Aorta (tissue), 5 donors: ENCODE measurements around the gene BMPR1A. TPM values are rescaled to one million over a fixed set of nuclear protein-coding genes. Genes with fewer than 3 reads are reported as not detected.
"Not testable (repeated sequence)": the region's sequence is repeated elsewhere in the genome, so short reads cannot be mapped to it uniquely, and the experiment has no call there.

Experiments used
- ATAC-seq: fragments of 200-7000 bp; cut with Tn5 transposase; one replicate; pipeline ENCODE4 v1.9.1; 2022; ENCODE audit warnings: moderate library complexity; ENCODE audit not compliant: low FRiP score
- DNase-seq, 2 donors: peaks; one replicate each; pipeline ENCODE4 v3.0.0-alpha.2; 2020
- H3K27ac ChIP-seq, 2 donors: one replicate each; pipeline ENCODE4 v1.5.1; 2013; ENCODE audit warnings: low read length in 2 of 2, mild to moderate bottlenecking in 2 of 2, moderate library complexity in 2 of 2, control low read depth in 1 of 2, inconsistent platforms in 1 of 2, low read depth in 1 of 2
- H3K27me3 ChIP-seq, 2 donors: one replicate each; pipeline ENCODE4 v1.6.1; 2013; ENCODE audit warnings: control low read depth in 1 of 2, low read length in 1 of 2, mild to moderate bottlenecking in 1 of 2, moderate library complexity in 1 of 2; ENCODE audit not compliant: insufficient read depth in 2 of 2, control insufficient read depth in 1 of 2
- H3K36me3 ChIP-seq, 2 donors: one replicate each; pipeline ENCODE4 v1.6.1; 2013; ENCODE audit warnings: control low read depth in 1 of 2, low read length in 1 of 2, mild to moderate bottlenecking in 1 of 2; ENCODE audit not compliant: insufficient read depth in 2 of 2, control insufficient read depth in 1 of 2
- H3K4me1 ChIP-seq, 2 donors: one replicate each; pipeline ENCODE4 v1.6.1; 2013; ENCODE audit warnings: low read length in 2 of 2, control low read depth in 1 of 2, mild to moderate bottlenecking in 1 of 2, moderate library complexity in 1 of 2; ENCODE audit not compliant: insufficient read depth in 2 of 2, control insufficient read depth in 1 of 2
- H3K4me3 ChIP-seq, 2 donors: one replicate each; pipeline ENCODE4 v1.5.1; 2013; ENCODE audit warnings: low read length in 2 of 2, control low read depth in 1 of 2, mild to moderate bottlenecking in 1 of 2
- H3K9me3 ChIP-seq: one replicate; pipeline ENCODE4 v1.6.1; 2013; ENCODE audit warnings: mild to moderate bottlenecking, low read length; ENCODE audit not compliant: control insufficient read depth
- WGBS, 2 donors: extraction: QIAGEN DNeasy Blood & Tissue Kit; methylation state at CpG; one replicate each; pipeline ENCODE4 v1.1.7; 2013; 5-methylcytosine and 5-hydroxymethylcytosine counted together
- intact Hi-C, 2 donors: fragments of 100-400 bp; cut with DNase I; formaldehyde crosslinking; loops; one replicate each; pipeline versions ENCODE4 v1.14.2 to v1.15.0; 2022
- polyA plus RNA-seq, 2 donors: library from polyadenylated mRNA; stranded (reverse); fragments of 200-250 nt; gene quantifications; one replicate each; pipeline ENCODE4 v1.2.3, GENCODE V29; 2013
- total RNA-seq, 2 donors: library from RNA; stranded (reverse); fragmentation: NEBNext Ultra II Directional; extraction: Animal tissue kit (Norgen Biotek cat#: 25700); gene quantifications; one replicate each; pipeline ENCODE4 v1.2.1, GENCODE V29; 2021
- donor health status: healthy with polysubstance abuse.
- donor health status: Bipolar disorder and iron deficiency.
- donor health status: DM: no; HTN: no; CAD: no.
- donor health status: DM: no; HTN: no; CAD: no.
- donor health status: DM: yes; HTN: yes; CAD: no.

BMPR1A gene
- total and polyA plus RNA-seq, 4 donors: 19.3 to 120 (median 63.2) TPM

- Histone ChIP-seq H3K9me3 (no peaks in the 10 kb centered on the region), H3K4me3 (no peak overlapping the region), H3K36me3 (no peaks in the 10 kb centered on the region), H3K27me3 (no peaks in the 10 kb centered on the region), H3K4me1 (peaks cover 0 to 3% of the 10 kb centered on the region in 2 donors), H3K27ac (no peak overlapping the region)
- 84 to 86% methylated on average over 7 of the region's 7 CpGs for WGBS, 2 donors
- intact Hi-C loops: no loop called here
- DNase-seq (no peak), ATAC-seq (no peak)
These were observed 99.7 kb downstream of the BMPR1A start for GRCh38 chr10:86856156-86856555.

GRCh38 chr10:86857128-86857721 lies 100.8 kb downstream of the BMPR1A start:
- DNase-seq (no peak), ATAC-seq (no peak)
- Histone ChIP-seq H3K4me3 (no peak overlapping the region), H3K27me3 (no peaks in the 10 kb centered on the region), H3K9me3 (no peaks in the 10 kb centered on the region), H3K36me3 (no peaks in the 10 kb centered on the region), H3K4me1 (peaks cover 0 to 3% of the 10 kb centered on the region in 2 donors), H3K27ac (peak overlapping the region in 1 of 2 donors; percentile 51)
- 28 to 32% methylated on average over 3 of the region's 3 CpGs for WGBS, 2 donors
- intact Hi-C loops: no loop called here

GRCh38 chr10:86858011-86858410 lies 101.6 kb downstream of the BMPR1A start:
- whole genome bisulfite sequencing, 2 donors: 92% methylated on average over 1 of the region's 1 CpG
- Histone ChIP-seq H3K27me3 (no peaks in the 10 kb centered on the region), H3K4me1 (peaks cover 0 to 3% of the 10 kb centered on the region in 2 donors), H3K27ac (no peak overlapping the region), H3K4me3 (no peak overlapping the region), H3K9me3 (no peaks in the 10 kb centered on the region), H3K36me3 (no peaks in the 10 kb centered on the region)
- no peak for ATAC-seq
- intact Hi-C loops: no loop called here
- no peak for DNase-seq

- Histone ChIP-seq H3K27me3 (no peaks in the 10 kb centered on the region), H3K4me1 (peaks cover 3 to 9% of the 10 kb centered on the region in 2 donors), H3K36me3 (no peaks in the 10 kb centered on the region), H3K27ac (no peak overlapping the region), H3K4me3 (no peak overlapping the region), H3K9me3 (no peaks in the 10 kb centered on the region)
- ATAC-seq (no peak), DNase-seq (no peak)
- WGBS, 2 donors: 92 to 98% methylated on average over 1 of the region's 1 CpG
- intact Hi-C loops: no loop called here
These were observed 104.9 kb downstream of the BMPR1A start for GRCh38 chr10:86861351-86861750.

- Histone ChIP-seq H3K27ac (peak overlapping the region in 1 of 2 donors; percentile 5), H3K9me3 (no peaks in the 10 kb centered on the region)
- peak; percentile 40 for ATAC-seq
These were observed 106.0 kb downstream of the BMPR1A start for GRCh38 chr10:86862373-86862772.

GRCh38 chr10:86862786-86863483 lies 106.5 kb downstream of the BMPR1A start:
- no peak overlapping the region for H3K4me3 ChIP-seq
- ATAC-seq (no peak), DNase-seq (no peak)
- H3K4me1 ChIP-seq: peaks cover 3 to 7% of the 10 kb centered on the region in 2 donors
- 16 to 21% methylated on average over 7 of the region's 7 CpGs for WGBS, 2 donors
- H3K9me3 ChIP-seq: no peaks in the 10 kb centered on the region
- no peaks in the 10 kb centered on the region for H3K36me3 ChIP-seq
- peak overlapping the region in 1 of 2 donors; percentile 67 for H3K27ac ChIP-seq
- no peaks in the 10 kb centered on the region for H3K27me3 ChIP-seq
- intact Hi-C loops: no loop called here

More at GRCh38 chr10:86862373-86862772, 106.0 kb downstream of the BMPR1A start:
- Histone ChIP-seq H3K36me3 (no peaks in the 10 kb centered on the region), H3K4me1 (peaks cover 3 to 7% of the 10 kb centered on the region in 2 donors), H3K4me3 (no peak overlapping the region), H3K27me3 (no peaks in the 10 kb centered on the region)
- 74 to 75% methylated on average over 3 of the region's 3 CpGs for WGBS, 2 donors
- intact Hi-C loops: no loop called here
- DNase-seq: no peak

- H3K27ac ChIP-seq: peak overlapping the region in 1 of 2 donors; percentile 57
- intact Hi-C loops: no loop called here
- DNase-seq (peak in 1 of 2 donors; percentile 54), ATAC-seq (peak; percentile 61)
- H3K36me3 ChIP-seq: no peaks in the 10 kb centered on the region
- peaks cover 3 to 10% of the 10 kb centered on the region in 2 donors for H3K4me1 ChIP-seq
- H3K27me3 ChIP-seq: no peaks in the 10 kb centered on the region
- H3K9me3 ChIP-seq: no peaks in the 10 kb centered on the region
- WGBS, 2 donors: 15 to 22% methylated on average over 3 of the region's 3 CpGs
- no peak overlapping the region for H3K4me3 ChIP-seq
These were observed 107.0 kb downstream of the BMPR1A start for GRCh38 chr10:86863484-86863842.

- ATAC-seq: not testable (repeated sequence)
These were observed 108.8 kb downstream of the BMPR1A start for GRCh38 chr10:86865011-86865811.

More at GRCh38 chr10:86865011-86865811, 108.8 kb downstream of the BMPR1A start:
- H3K4me3 ChIP-seq, DNase-seq, H3K9me3 ChIP-seq, H3K27me3 ChIP-seq, H3K4me1 ChIP-seq, H3K36me3 ChIP-seq, intact Hi-C loops: not testable (repeated sequence)
- WGBS, 2 donors: 86 to 92% methylated on average over 11 of the region's 11 CpGs
- H3K27ac ChIP-seq: peak overlapping the region; percentile 69 to 87
